BJ (cell line): ENCODE results near the gene DHRS2. TPM values are rescaled to one million over a fixed set of nuclear protein-coding genes. Genes with fewer than 3 reads are reported as not detected.

Experiments used
- CTCF ChIA-PET: fragments of 350-600 bp; formaldehyde crosslinking; extraction: SDS; loops from one replicate; lab custom pipeline; 2021; ENCODE audit warnings: antibody characterized with exemption, inconsistent platforms; lab: Yijun Ruan, JAX
- POLR2A ChIA-PET: fragments of 300-600 bp; sonication (Branson Sonifier 250); formaldehyde crosslinking; extraction: SDS; loops from one replicate; lab custom pipeline; 2021; ENCODE audit warnings: antibody characterized with exemption; lab: Charles Lee
- DNase-seq: peaks from one replicate; pipeline ENCODE4 v3.0.0-alpha.2; 2011; ENCODE audit warnings: low read depth
- H3K27me3 ChIP-seq: 2 replicates; pipeline ENCODE4 v1.6.0; 2011; ENCODE audit warnings: low read length; ENCODE audit not compliant: control insufficient read depth, insufficient read depth
- H3K36me3 ChIP-seq: 2 replicates; pipeline ENCODE4 v1.5.1; 2011; ENCODE audit warnings: low read length; ENCODE audit not compliant: control insufficient read depth, insufficient read depth
- H3K4me3 ChIP-seq: 2 replicates; pipeline ENCODE4 v1.5.1; 2011; ENCODE audit warnings: low read depth, mild to moderate bottlenecking, control low read depth, low read length
- polyA plus RNA-seq: library from polyadenylated mRNA; depleted of rRNA; stranded (reverse); fragments of >200 nt; gene quantifications from 2 replicates; pipeline ENCODE4 v1.2.3, GENCODE V29; 2011
- TF ChIP-seq, protein P1 (sequence below): IDR thresholded peaks from 2 replicates; pipeline ENCODE4 v1.5.1; 2011; ENCODE audit warnings: low read depth, mild to moderate bottlenecking, control low read depth, inconsistent platforms, low read length, moderate library complexity; ENCODE audit not compliant: insufficient read depth

Gene DHRS2
- polyA plus RNA-seq, 1 experiment, result 0.16 TPM

GRCh38 chr14:23622990-23623389 lies 13.2 kb upstream of the DHRS2 start:
- TF ChIP-seq, protein P1, sequence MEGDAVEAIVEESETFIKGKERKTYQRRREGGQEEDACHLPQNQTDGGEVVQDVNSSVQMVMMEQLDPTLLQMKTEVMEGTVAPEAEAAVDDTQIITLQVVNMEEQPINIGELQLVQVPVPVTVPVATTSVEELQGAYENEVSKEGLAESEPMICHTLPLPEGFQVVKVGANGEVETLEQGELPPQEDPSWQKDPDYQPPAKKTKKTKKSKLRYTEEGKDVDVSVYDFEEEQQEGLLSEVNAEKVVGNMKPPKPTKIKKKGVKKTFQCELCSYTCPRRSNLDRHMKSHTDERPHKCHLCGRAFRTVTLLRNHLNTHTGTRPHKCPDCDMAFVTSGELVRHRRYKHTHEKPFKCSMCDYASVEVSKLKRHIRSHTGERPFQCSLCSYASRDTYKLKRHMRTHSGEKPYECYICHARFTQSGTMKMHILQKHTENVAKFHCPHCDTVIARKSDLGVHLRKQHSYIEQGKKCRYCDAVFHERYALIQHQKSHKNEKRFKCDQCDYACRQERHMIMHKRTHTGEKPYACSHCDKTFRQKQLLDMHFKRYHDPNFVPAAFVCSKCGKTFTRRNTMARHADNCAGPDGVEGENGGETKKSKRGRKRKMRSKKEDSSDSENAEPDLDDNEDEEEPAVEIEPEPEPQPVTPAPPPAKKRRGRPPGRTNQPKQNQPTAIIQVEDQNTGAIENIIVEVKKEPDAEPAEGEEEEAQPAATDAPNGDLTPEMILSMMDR, result no peak
- POLR2A ChIA-PET, result no interaction called here
- no peak overlapping the region for H3K4me3 ChIP-seq
- no peak for DNase-seq
- H3K36me3 ChIP-seq, result no peaks in the 10 kb centered on the region
- no peaks in the 10 kb centered on the region for H3K27me3 ChIP-seq
- CTCF ChIA-PET, result interaction anchor here (1.5 kb wide), 1 partner anchor 9 kb away, joined by 6 read pairs; no protein-coding TSS in a partner anchor

GRCh38 chr14:23623962-23624361 lies 12.2 kb upstream of the DHRS2 start:
- ChIA-PET CTCF (interaction anchor here (1.5 kb wide), 1 partner anchor 8 kb away, joined by 6 read pairs; no protein-coding TSS in a partner anchor), POLR2A (no interaction called here)
- H3K36me3 ChIP-seq, result no peaks in the 10 kb centered on the region
- H3K27me3 ChIP-seq, result no peaks in the 10 kb centered on the region
- H3K4me3 ChIP-seq, result no peak overlapping the region
- TF ChIP-seq, protein P1, result no peak
- DNase-seq, result no peak

DNA sequence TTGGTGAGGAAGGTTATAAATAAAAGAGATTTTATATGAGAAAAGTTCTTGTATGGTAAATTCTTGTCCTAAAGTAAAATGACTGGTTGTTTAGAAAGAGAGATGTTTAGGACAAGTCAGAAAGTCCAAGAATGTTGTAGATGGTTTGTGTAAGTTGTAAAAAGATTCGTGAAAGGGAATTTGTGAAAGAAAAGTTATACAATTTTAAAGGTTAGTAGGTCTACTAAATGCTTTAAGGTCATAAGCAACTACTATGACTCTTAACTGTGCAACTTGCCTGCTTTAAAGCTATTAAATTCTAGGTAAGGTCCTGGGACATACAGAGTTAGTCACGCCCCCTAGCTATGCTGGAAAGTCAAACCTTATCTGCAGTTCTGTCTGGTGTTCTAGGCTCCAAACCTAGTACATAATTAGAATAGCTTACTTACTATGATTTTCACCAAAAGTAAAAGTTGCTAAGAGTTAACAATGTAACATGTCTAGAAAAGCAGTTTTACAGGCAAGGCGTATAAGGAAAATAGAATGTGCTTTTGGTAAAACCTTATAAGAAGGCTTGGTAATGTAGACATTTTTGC lies 11.2 kb upstream of the DHRS2 start:
- TF ChIP-seq, protein P1, result no peak
- Histone ChIP-seq H3K27me3 (no peaks in the 10 kb centered on the region), H3K36me3 (no peaks in the 10 kb centered on the region), H3K4me3 (no peak overlapping the region)
- ChIA-PET POLR2A (no interaction called here), CTCF (no interaction called here)
- DNase-seq, result no peak

- TF ChIP-seq, protein P1, result no peak
- no peak overlapping the region for H3K4me3 ChIP-seq
- H3K36me3 ChIP-seq, result no peaks in the 10 kb centered on the region
- DNase-seq, result no peak
- CTCF ChIA-PET, result interaction anchor here (0.7 to 1.6 kb wide), 4 partner anchors 38 to 272 kb away, joined by 3 read pairs; no protein-coding TSS in a partner anchor
- POLR2A ChIA-PET, result no interaction called here
- peaks cover 2% of the 10 kb centered on the region; the same call in 1 of the 2 replicates for H3K27me3 ChIP-seq
Observed at GRCh38 chr14:23626946-23627345, 9.2 kb upstream of the DHRS2 start.

DNA sequence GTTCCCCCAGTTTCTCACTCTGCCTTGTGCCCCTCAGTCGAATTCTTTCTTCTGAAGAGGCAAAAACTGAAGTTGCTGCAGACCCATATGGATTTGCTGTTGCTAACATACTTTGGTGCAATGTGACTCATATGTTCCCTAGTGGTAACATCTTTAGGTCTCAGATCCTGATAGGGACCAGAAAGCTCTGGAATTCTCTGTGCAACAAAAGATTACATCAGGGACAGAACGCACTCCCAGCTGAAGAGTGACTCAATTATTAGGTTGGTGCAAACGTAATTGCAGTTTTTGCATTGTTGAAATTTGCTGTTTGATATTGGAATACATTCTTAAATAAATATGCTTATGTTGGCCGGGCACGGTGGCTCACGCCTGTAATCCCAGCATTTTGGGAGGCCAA lies 8.2 kb upstream of the DHRS2 start:
- CTCF ChIA-PET, result interaction anchor here (0.9 to 1.6 kb wide), 2 partner anchors 38 to 271 kb away, joined by 3 read pairs; no protein-coding TSS in a partner anchor
- DNase-seq, result no peak
- Histone ChIP-seq H3K27me3 (peaks cover 5% of the 10 kb centered on the region; the same call in 1 of the 2 replicates), H3K4me3 (no peak overlapping the region), H3K36me3 (no peaks in the 10 kb centered on the region)
- TF ChIP-seq, protein P1, result no peak
- POLR2A ChIA-PET, result no interaction called here
